GM23338 (cell line): Measurements from ENCODE around the gene MPZL1. TPM values are rescaled to one million over a fixed set of nuclear protein-coding genes. Genes with fewer than 3 reads are reported as not detected.

Experiments
- ATAC-seq: fragments of 200-7000 bp; cut with Tn5 transposase; 3 replicates; pipeline ENCODE4 v1.9.1; 2020
- DNase-seq: peaks from one replicate; pipeline ENCODE4 v3.0.0-alpha.2; 2015; ENCODE audit warnings: low spot score
- H2AFZ ChIP-seq: fragments of 200-600 bp; sonication (generic); 2 replicates; pipeline ENCODE4 v1.8.0; 2016; ENCODE audit warnings: antibody characterized with exemption, mild to moderate bottlenecking, moderate library complexity
- H3F3A ChIP-seq: fragments of 200-600 bp; sonication (generic); replicated peaks from 2 replicates; pipeline ENCODE4 v1.8.0; 2017; ENCODE audit warnings: antibody characterized with exemption, mixed run types, low read depth
- H3K27ac ChIP-seq: fragments of 200-600 bp; sonication (generic); 2 replicates; pipeline ENCODE4 v1.6.1; 2016; ENCODE audit warnings: low read depth
- H3K27me3 ChIP-seq: fragments of 200-600 bp; sonication (generic); 2 replicates; pipeline ENCODE4 v1.8.0; 2016; ENCODE audit warnings: mild to moderate bottlenecking, mixed run types, moderate library complexity; ENCODE audit not compliant: insufficient read depth
- H3K36me3 ChIP-seq: fragments of 200-600 bp; sonication (generic); 2 replicates; pipeline ENCODE4 v1.8.0; 2016; ENCODE audit warnings: mild to moderate bottlenecking; ENCODE audit not compliant: insufficient read depth
- H3K4me1 ChIP-seq: fragments of 200-600 bp; sonication (generic); 2 replicates; pipeline ENCODE4 v1.8.0; 2016; ENCODE audit warnings: mild to moderate bottlenecking, moderate library complexity; ENCODE audit not compliant: insufficient read depth
- H3K4me2 ChIP-seq: fragments of 200-600 bp; sonication (generic); 2 replicates; pipeline ENCODE4 v1.7.1; 2017; ENCODE audit warnings: mixed run types
- H3K4me3 ChIP-seq: fragments of 200-600 bp; sonication (generic); 2 replicates; pipeline ENCODE4 v1.6.1; 2016; ENCODE audit warnings: mixed run types
- H3K79me2 ChIP-seq: fragments of 200-600 bp; sonication (generic); replicated peaks from 2 replicates; pipeline ENCODE4 v1.8.0; 2017; ENCODE audit warnings: mild to moderate bottlenecking; ENCODE audit not compliant: insufficient read depth
- H3K9me2 ChIP-seq: fragments of 200-600 bp; sonication (generic); 2 replicates; pipeline ENCODE4 v1.8.0; 2017; ENCODE audit not compliant: insufficient read depth
- H4K20me1 ChIP-seq: fragments of 200-600 bp; sonication (generic); replicated peaks from 2 replicates; pipeline ENCODE4 v1.8.0; 2017; ENCODE audit warnings: mild to moderate bottlenecking; ENCODE audit not compliant: insufficient read depth
- H3K27ac Mint-ChIP-seq: 2 replicates; pipeline ENCODE4 v1.8.0; 2020; ENCODE audit warnings: inconsistent platforms, mild to moderate bottlenecking, moderate library complexity, mixed read lengths
- H3K27me3 Mint-ChIP-seq: 3 replicates; pipeline ENCODE4 v1.8.0; 2022; ENCODE audit warnings: low read depth, mild to moderate bottlenecking, moderate library complexity, mixed read lengths, inconsistent platforms; ENCODE audit not compliant: insufficient read depth, poor library complexity
- H3K36me3 Mint-ChIP-seq: 3 replicates; pipeline ENCODE4 v1.8.0; 2021; ENCODE audit warnings: low read depth, mild to moderate bottlenecking, inconsistent platforms, moderate library complexity, mixed read lengths
- H3K4me1 Mint-ChIP-seq: 3 replicates; pipeline ENCODE4 v1.8.0; 2020; ENCODE audit warnings: mild to moderate bottlenecking, inconsistent platforms, mixed read lengths
- H3K4me3 Mint-ChIP-seq: 3 replicates; pipeline ENCODE4 v1.8.0; 2021; ENCODE audit warnings: moderate library complexity, mild to moderate bottlenecking, inconsistent platforms, mixed read lengths
- H3K9me3 Mint-ChIP-seq: 3 replicates; pipeline ENCODE4 v1.8.0; 2020; ENCODE audit warnings: moderate library complexity, mild to moderate bottlenecking, inconsistent platforms, mixed read lengths
- CREB1 ChIP-seq: fragments of 250-450 bp; sonication (Bioruptor Pico); IDR thresholded peaks from 2 replicates; pipeline ENCODE4 v1.5.0; 2020; ENCODE audit warnings: low read depth, mild to moderate bottlenecking, moderate library complexity
- EZH2 ChIP-seq: fragments of 200-600 bp; sonication (generic); IDR thresholded peaks from one replicate; pipeline ENCODE4 v1.8.0; 2017; ENCODE audit warnings: antibody characterized with exemption, mild to moderate bottlenecking, low read depth; ENCODE audit not compliant: unreplicated experiment
- JUNB ChIP-seq: IDR thresholded peaks from one replicate; pipeline ENCODE4 v1.6.1; 2016; ENCODE audit warnings: antibody characterized with exemption; ENCODE audit not compliant: unreplicated experiment
- NANOG ChIP-seq: IDR thresholded peaks from 2 replicates; pipeline ENCODE4 v1.6.1; 2016; ENCODE audit warnings: antibody characterized with exemption, borderline replicate concordance
- POLR2AphosphoS5 ChIP-seq: IDR thresholded peaks from 2 replicates; pipeline ENCODE4 v1.6.1; 2016; ENCODE audit warnings: antibody characterized with exemption, low read depth
- STAT1 ChIP-seq: IDR thresholded peaks from one replicate; pipeline ENCODE4 v1.6.1; 2016; ENCODE audit warnings: antibody characterized with exemption; ENCODE audit not compliant: unreplicated experiment
- ZNF331 ChIP-seq: fragments of 250-450 bp; sonication (Bioruptor Pico); IDR thresholded peaks from 2 replicates; pipeline ENCODE4 v1.5.0; 2020; ENCODE audit warnings: low read depth, mild to moderate bottlenecking, moderate library complexity
- polyA plus RNA-seq: library from polyadenylated mRNA; unstranded; fragments of >200 nt; fragmentation: Nextera tagmentation; extraction: Ambion mirVana; gene quantifications from 2 replicates; pipeline ENCODE4 v1.2.1, GENCODE V29; 2016
- total RNA-seq: library from RNA; depleted of rRNA; stranded (reverse); fragments of >200 nt; shearing (Covaris generic); gene quantifications from 2 replicates; pipeline ENCODE4 v1.2.3, GENCODE V29; 2014
- TF ChIP-seq, protein P1 (sequence below): fragments of 250-450 bp; sonication (Bioruptor Pico); IDR thresholded peaks from 2 replicates; pipeline ENCODE4 v1.5.0; 2020; ENCODE audit warnings: mild to moderate bottlenecking, moderate library complexity
- TF ChIP-seq, protein P2 (sequence below), 2 experiments: fragments of 200-600 bp in 1 of 2; sonication (generic) in 1 of 2; conservative IDR thresholded peaks; 2 replicates each; pipeline versions ENCODE4 v1.5.1 to v1.6.1; 2016 to 2017; ENCODE audit warnings: antibody characterized with exemption in 2 of 2, low read depth in 2 of 2, mild to moderate bottlenecking in 2 of 2, moderate library complexity in 1 of 2
- TF ChIP-seq, protein P3 (sequence below): IDR thresholded peaks from one replicate; pipeline ENCODE4 v1.6.1; 2018; ENCODE audit warnings: antibody characterized with exemption; ENCODE audit not compliant: unreplicated experiment

The MPZL1 gene
- total and polyA plus RNA-seq, 2 experiments from 2014 or later = 35.1 to 85.1 TPM

DNA sequence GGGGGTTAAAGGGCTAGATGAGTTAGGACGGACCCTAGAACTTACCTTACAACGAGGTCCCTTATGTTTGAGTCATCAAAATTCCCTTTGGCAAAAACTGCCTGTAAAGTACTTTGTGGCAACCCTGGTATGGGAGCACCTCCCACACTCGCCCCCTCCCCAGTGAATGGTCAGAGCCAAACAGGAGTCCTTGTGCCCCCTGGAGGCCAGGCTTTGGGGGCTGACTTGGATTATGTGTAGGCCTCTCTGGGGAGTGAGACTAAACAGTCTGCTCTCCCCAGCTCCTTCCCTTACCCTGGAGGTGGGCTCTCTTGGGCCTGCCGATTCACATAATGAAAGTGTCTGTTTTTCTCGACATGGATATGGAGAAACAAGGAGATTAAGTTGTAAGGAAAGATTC is 110.9 kb downstream of the MPZL1 start:
- no peaks in the 10 kb centered on the region; the same call in 1 of the 2 replicates for H3F3A ChIP-seq
- 0 out of 2 replicates have a peak overlapping the region, but pooled peaks have one; percentile 79 for H2AFZ ChIP-seq
- Mint-ChIP-seq H3K4me3 (no peak overlapping the region), H3K27ac (no peak overlapping the region), H3K36me3 (no peaks in the 10 kb centered on the region), H3K27me3 (peaks cover 2% of the 10 kb centered on the region), H3K9me3 (no peaks in the 10 kb centered on the region), H3K4me1 (peaks cover 13% of the 10 kb centered on the region)
- H3K79me2 ChIP-seq = no peaks in the 10 kb centered on the region
- TF ChIP-seq, protein P1, sequence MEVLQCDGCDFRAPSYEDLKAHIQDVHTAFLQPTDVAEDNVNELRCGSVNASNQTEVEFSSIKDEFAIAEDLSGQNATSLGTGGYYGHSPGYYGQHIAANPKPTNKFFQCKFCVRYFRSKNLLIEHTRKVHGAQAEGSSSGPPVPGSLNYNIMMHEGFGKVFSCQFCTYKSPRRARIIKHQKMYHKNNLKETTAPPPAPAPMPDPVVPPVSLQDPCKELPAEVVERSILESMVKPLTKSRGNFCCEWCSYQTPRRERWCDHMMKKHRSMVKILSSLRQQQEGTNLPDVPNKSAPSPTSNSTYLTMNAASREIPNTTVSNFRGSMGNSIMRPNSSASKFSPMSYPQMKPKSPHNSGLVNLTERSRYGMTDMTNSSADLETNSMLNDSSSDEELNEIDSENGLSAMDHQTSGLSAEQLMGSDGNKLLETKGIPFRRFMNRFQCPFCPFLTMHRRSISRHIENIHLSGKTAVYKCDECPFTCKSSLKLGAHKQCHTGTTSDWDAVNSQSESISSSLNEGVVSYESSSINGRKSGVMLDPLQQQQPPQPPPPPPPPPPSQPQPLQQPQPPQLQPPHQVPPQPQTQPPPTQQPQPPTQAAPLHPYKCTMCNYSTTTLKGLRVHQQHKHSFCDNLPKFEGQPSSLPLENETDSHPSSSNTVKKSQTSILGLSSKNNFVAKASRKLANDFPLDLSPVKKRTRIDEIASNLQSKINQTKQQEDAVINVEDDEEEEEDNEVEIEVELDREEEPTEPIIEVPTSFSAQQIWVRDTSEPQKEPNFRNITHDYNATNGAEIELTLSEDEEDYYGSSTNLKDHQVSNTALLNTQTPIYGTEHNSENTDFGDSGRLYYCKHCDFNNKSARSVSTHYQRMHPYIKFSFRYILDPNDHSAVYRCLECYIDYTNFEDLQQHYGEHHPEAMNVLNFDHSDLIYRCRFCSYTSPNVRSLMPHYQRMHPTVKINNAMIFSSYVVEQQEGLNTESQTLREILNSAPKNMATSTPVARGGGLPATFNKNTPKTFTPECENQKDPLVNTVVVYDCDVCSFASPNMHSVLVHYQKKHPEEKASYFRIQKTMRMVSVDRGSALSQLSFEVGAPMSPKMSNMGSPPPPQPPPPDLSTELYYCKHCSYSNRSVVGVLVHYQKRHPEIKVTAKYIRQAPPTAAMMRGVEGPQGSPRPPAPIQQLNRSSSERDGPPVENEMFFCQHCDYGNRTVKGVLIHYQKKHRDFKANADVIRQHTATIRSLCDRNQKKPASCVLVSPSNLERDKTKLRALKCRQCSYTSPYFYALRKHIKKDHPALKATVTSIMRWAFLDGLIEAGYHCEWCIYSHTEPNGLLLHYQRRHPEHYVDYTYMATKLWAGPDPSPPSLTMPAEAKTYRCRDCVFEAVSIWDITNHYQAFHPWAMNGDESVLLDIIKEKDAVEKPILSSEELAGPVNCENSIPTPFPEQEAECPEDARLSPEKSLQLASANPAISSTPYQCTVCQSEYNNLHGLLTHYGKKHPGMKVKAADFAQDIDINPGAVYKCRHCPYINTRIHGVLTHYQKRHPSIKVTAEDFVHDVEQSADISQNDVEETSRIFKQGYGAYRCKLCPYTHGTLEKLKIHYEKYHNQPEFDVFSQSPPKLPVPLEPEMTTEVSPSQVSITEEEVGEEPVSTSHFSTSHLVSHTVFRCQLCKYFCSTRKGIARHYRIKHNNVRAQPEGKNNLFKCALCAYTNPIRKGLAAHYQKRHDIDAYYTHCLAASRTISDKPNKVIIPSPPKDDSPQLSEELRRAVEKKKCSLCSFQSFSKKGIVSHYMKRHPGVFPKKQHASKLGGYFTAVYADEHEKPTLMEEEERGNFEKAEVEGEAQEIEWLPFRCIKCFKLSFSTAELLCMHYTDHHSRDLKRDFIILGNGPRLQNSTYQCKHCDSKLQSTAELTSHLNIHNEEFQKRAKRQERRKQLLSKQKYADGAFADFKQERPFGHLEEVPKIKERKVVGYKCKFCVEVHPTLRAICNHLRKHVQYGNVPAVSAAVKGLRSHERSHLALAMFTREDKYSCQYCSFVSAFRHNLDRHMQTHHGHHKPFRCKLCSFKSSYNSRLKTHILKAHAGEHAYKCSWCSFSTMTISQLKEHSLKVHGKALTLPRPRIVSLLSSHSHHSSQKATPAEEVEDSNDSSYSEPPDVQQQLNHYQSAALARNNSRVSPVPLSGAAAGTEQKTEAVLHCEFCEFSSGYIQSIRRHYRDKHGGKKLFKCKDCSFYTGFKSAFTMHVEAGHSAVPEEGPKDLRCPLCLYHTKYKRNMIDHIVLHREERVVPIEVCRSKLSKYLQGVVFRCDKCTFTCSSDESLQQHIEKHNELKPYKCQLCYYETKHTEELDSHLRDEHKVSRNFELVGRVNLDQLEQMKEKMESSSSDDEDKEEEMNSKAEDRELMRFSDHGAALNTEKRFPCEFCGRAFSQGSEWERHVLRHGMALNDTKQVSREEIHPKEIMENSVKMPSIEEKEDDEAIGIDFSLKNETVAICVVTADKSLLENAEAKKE (CRISPR knock-in tag) = no peak
- TF ChIP-seq, protein P2, sequence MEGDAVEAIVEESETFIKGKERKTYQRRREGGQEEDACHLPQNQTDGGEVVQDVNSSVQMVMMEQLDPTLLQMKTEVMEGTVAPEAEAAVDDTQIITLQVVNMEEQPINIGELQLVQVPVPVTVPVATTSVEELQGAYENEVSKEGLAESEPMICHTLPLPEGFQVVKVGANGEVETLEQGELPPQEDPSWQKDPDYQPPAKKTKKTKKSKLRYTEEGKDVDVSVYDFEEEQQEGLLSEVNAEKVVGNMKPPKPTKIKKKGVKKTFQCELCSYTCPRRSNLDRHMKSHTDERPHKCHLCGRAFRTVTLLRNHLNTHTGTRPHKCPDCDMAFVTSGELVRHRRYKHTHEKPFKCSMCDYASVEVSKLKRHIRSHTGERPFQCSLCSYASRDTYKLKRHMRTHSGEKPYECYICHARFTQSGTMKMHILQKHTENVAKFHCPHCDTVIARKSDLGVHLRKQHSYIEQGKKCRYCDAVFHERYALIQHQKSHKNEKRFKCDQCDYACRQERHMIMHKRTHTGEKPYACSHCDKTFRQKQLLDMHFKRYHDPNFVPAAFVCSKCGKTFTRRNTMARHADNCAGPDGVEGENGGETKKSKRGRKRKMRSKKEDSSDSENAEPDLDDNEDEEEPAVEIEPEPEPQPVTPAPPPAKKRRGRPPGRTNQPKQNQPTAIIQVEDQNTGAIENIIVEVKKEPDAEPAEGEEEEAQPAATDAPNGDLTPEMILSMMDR (conservative IDR thresholded peaks at IDR 0.05; ENCODE audit: low read depth in 2 of 2) = peak; percentile 40 to 68
- H4K20me1 ChIP-seq = no peaks in the 10 kb centered on the region
- peaks cover 15% of the 10 kb centered on the region; the same call in 1 of the 2 replicates for H3K4me1 ChIP-seq
- ATAC-seq = peak; percentile 78
- H3K27ac ChIP-seq = no peak overlapping the region
- H3K4me2 ChIP-seq = no peak overlapping the region
- H3K36me3 ChIP-seq = no peaks in the 10 kb centered on the region
- H3K9me2 ChIP-seq = peaks cover 7% of the 10 kb centered on the region
- no peak overlapping the region for H3K4me3 ChIP-seq
- peak; percentile 58 for DNase-seq
- no peaks in the 10 kb centered on the region for H3K27me3 ChIP-seq

DNA sequence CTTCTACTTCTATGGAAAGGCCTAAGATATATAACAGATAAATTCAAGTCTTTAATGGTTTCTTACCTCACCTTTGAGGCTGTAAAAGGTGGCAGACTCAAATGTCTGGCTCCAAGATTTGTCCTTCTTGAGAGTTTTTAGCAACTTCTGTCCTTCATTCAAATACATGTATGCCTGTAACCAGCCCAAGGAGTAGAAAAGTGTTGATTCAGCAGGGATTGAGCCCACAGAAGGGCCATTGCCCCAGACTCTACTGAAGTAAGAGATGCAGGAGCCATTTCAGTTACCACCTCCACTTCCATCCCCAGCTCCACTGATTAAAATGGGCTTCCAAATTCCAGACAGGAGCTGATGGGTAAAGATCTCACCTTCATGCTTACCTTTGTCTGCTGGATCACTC is 112.1 kb downstream of the MPZL1 start:
- H3K4me1 Mint-ChIP-seq = peaks cover 13% of the 10 kb centered on the region
- H3K27me3 ChIP-seq = no peaks in the 10 kb centered on the region
- no peak overlapping the region for H2AFZ ChIP-seq
- no peaks in the 10 kb centered on the region for H3K9me3 Mint-ChIP-seq
- no peak overlapping the region for H3K4me2 ChIP-seq
- H3F3A ChIP-seq = no peaks in the 10 kb centered on the region; the same call in 1 of the 2 replicates
- no peak overlapping the region for H3K27ac Mint-ChIP-seq
- H3K36me3 Mint-ChIP-seq = no peaks in the 10 kb centered on the region
- peaks cover 2% of the 10 kb centered on the region for H3K27me3 Mint-ChIP-seq
- ATAC-seq (no peak), DNase-seq (no peak)
- H3K36me3 ChIP-seq = no peaks in the 10 kb centered on the region
- no peak overlapping the region for H3K4me3 Mint-ChIP-seq
- H3K4me3 ChIP-seq = no peak overlapping the region
- H3K9me2 ChIP-seq = peaks cover 7% of the 10 kb centered on the region
- no peaks in the 10 kb centered on the region for H3K79me2 ChIP-seq
- no peak overlapping the region for H3K27ac ChIP-seq
- peaks cover 15% of the 10 kb centered on the region; the same call in 1 of the 2 replicates for H3K4me1 ChIP-seq
- no peaks in the 10 kb centered on the region for H4K20me1 ChIP-seq
- TF ChIP-seq STAT1 (no peak), ZNF331 (CRISPR knock-in tag) (no peak), NANOG (no peak), EZH2 (no peak), JUNB (no peak), POLR2AphosphoS5 (no peak), CREB1 (CRISPR knock-in tag) (no peak)
- TF ChIP-seq, protein P3, sequence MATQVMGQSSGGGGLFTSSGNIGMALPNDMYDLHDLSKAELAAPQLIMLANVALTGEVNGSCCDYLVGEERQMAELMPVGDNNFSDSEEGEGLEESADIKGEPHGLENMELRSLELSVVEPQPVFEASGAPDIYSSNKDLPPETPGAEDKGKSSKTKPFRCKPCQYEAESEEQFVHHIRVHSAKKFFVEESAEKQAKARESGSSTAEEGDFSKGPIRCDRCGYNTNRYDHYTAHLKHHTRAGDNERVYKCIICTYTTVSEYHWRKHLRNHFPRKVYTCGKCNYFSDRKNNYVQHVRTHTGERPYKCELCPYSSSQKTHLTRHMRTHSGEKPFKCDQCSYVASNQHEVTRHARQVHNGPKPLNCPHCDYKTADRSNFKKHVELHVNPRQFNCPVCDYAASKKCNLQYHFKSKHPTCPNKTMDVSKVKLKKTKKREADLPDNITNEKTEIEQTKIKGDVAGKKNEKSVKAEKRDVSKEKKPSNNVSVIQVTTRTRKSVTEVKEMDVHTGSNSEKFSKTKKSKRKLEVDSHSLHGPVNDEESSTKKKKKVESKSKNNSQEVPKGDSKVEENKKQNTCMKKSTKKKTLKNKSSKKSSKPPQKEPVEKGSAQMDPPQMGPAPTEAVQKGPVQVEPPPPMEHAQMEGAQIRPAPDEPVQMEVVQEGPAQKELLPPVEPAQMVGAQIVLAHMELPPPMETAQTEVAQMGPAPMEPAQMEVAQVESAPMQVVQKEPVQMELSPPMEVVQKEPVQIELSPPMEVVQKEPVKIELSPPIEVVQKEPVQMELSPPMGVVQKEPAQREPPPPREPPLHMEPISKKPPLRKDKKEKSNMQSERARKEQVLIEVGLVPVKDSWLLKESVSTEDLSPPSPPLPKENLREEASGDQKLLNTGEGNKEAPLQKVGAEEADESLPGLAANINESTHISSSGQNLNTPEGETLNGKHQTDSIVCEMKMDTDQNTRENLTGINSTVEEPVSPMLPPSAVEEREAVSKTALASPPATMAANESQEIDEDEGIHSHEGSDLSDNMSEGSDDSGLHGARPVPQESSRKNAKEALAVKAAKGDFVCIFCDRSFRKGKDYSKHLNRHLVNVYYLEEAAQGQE = no peak
